HG02588 (cell line): ENCODE results near the gene SEPTIN2.
"Not testable (repeated sequence)": the region's sequence is repeated elsewhere in the genome, so short reads cannot be mapped to it uniquely, and the experiment has no call there.

Source experiments
- ATAC-seq: cut with Tn5 transposase; IDR thresholded peaks from one replicate; pipeline ENCODE4 v1.9.1; 2021; ENCODE audit warnings: mild to moderate bottlenecking, moderate library complexity; ENCODE audit not compliant: unreplicated experiment

Gene SEPTIN2

GRCh38 chr2:241350530-241350877 is 34.8 kb downstream of the SEPTIN2 start:
- no peak for ATAC-seq

- ATAC-seq, result no peak
These were observed 35.3 kb downstream of the SEPTIN2 start for GRCh38 chr2:241350878-241351639.

- no peak for ATAC-seq
These were observed 35.9 kb downstream of the SEPTIN2 start for GRCh38 chr2:241351640-241352031.

- no peak for ATAC-seq
These were observed 36.5 kb downstream of the SEPTIN2 start for GRCh38 chr2:241352227-241352626.

GRCh38 chr2:241354668-241355658 is 39.2 kb downstream of the SEPTIN2 start:
- ATAC-seq, result no peak

- ATAC-seq, result peak; percentile 86
These were observed 40.5 kb downstream of the SEPTIN2 start, which contains the start of gene FARP2 for GRCh38 chr2:241355983-241356870. Gene FARP2, plus strand, starts transcription at chr2:241356285. Its CDS starts 16,823 bp downstream, at chr2:241373108.

GRCh38 chr2:241356871-241357260 is 41.1 kb downstream of the SEPTIN2 start:
- ATAC-seq, result no peak

GRCh38 chr2:241357531-241357930 is 41.8 kb downstream of the SEPTIN2 start:
- no peak for ATAC-seq

- peak; percentile 26 for ATAC-seq
These were observed 42.7 kb downstream of the SEPTIN2 start for GRCh38 chr2:241358470-241358869.

- ATAC-seq, result no peak
These were observed 43.8 kb downstream of the SEPTIN2 start for GRCh38 chr2:241359481-241360045.

GRCh38 chr2:241363426-241363825 is 47.7 kb downstream of the SEPTIN2 start:
- ATAC-seq, result no peak

- ATAC-seq, result no peak
These were observed 49.1 kb downstream of the SEPTIN2 start for GRCh38 chr2:241364781-241365180.

GRCh38 chr2:241366678-241367077 is 51.0 kb downstream of the SEPTIN2 start:
- no peak for ATAC-seq

- ATAC-seq, result no peak
These were observed 52.9 kb downstream of the SEPTIN2 start for GRCh38 chr2:241368643-241369042.

- ATAC-seq, result no peak
These were observed 56.8 kb downstream of the SEPTIN2 start for GRCh38 chr2:241372361-241372992.

GRCh38 chr2:241373446-241373845 is 57.7 kb downstream of the SEPTIN2 start:
- no peak for ATAC-seq

GRCh38 chr2:241373906-241374305 is 58.2 kb downstream of the SEPTIN2 start:
- not testable (repeated sequence) for ATAC-seq

- no peak for ATAC-seq
These were observed 59.6 kb downstream of the SEPTIN2 start for GRCh38 chr2:241375300-241375699.

- ATAC-seq, result no peak
These were observed 61.1 kb downstream of the SEPTIN2 start for GRCh38 chr2:241376808-241377207.

GRCh38 chr2:241378816-241379215 is 63.1 kb downstream of the SEPTIN2 start:
- ATAC-seq, result no peak
